ENCODE results near the gene BTBD1. TPM values are rescaled to one million over a fixed set of nuclear protein-coding genes. Genes with fewer than 3 reads are reported as not detected.

BTBD1 gene
- total and polyA plus RNA-seq, 2 donors (not counting 3 experiments of a cell fraction or from before 2014, with no cell fraction given), result 30.8 to 58.0 TPM

DNA sequence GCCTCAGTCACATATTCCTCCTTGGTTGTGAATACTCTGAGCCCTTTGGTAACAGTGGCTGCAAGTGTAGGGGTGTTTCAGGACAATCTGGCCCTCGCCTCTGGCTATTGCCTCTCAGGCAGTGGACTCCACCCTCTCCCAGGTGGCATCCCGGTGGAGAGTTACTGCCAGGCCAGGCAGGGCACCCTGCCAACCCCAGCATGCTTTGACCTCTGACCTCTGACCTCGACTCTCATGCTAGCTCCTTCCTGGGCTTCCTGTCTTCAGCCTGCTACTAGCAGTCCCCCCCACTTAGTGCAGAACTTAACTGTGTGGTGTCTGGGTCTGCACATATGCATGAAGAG lies 45.9 kb upstream of the BTBD1 start:
- no peaks in the 10 kb centered on the region for H3K9me1 ChIP-seq (replicated peaks; ENCODE audit: control insufficient read depth, extremely low read depth, insufficient read depth, low read length)
- H4K20me1 ChIP-seq (replicated peaks; ENCODE audit: control insufficient read depth, extremely low read depth, insufficient read depth, low read length), result no peaks in the 10 kb centered on the region
- intact Hi-C loops (cut with micrococcal nuclease), result loop anchor here (1.0 to 5.0 kb wide), 5 partner anchors 21 to 571 kb away; partner anchors contain the start of genes BTBD1, C15orf40 and RPS17
- no peak for TF ChIP-seq FOS (IDR thresholded peaks at IDR 0.05; ENCODE audit: borderline replicate concordance, insufficient read depth, low read length)
- peak; percentile 2 for TF ChIP-seq POLR2AphosphoS5 (IDR thresholded peaks at IDR 0.05; ENCODE audit: insufficient read depth, low read depth, low read length)
- peak; percentile 60 for TF ChIP-seq POLR2A (IDR thresholded peaks at IDR 0.05; ENCODE audit: low read depth, low read length)
- peak overlapping the region in 1 of 3 experiments; percentile 0 for H3K4me3 ChIP-seq (replicated peaks in 1 of 3; ENCODE audit: insufficient read depth in 1 of 3, low read depth in 1 of 3, low read length in 3 of 3)
- DNase-seq (ENCODE audit: low read depth, low spot score) (no peak), FAIRE-seq (no peak)
- ChIA-PET CTCF (interaction anchor here (0.8 to 2.4 kb wide), 5 partner anchors 46 to 573 kb away, joined by 3 to 11 read pairs (median 3); partner anchors contain the start of genes BTBD1, C15orf40 and RPS17), POLR2A (no interaction called here)
- peak overlapping the region; percentile 60 for H3K27ac ChIP-seq (ENCODE audit: insufficient read depth, low read depth, low read length)
- H3K36me3 ChIP-seq (ENCODE audit: control insufficient read depth in 2 of 2, extremely low read depth in 1 of 2, insufficient read depth in 2 of 2, low read length in 2 of 2), result peaks cover under 1 to 17% of the 10 kb centered on the region in 2 experiments
- no TSS peak for BruUV-seq (replicated peaks)
- peaks cover 59% of the 10 kb centered on the region for H3K4me1 ChIP-seq (ENCODE audit: control insufficient read depth, extremely low read depth, insufficient read depth, low read length)
- no peaks in the 10 kb centered on the region for H3K9me3 ChIP-seq (replicated peaks; ENCODE audit: control insufficient read depth, insufficient read depth, low read length)
- dilution Hi-C loops (cut with MboI; ENCODE audit: extremely low pct_ligation_motif_present, low sequenced_read_pairs), result no loop called here
- H3K4me2 ChIP-seq (ENCODE audit: insufficient read depth, low read length), result peak overlapping the region; percentile 37
- H3K9ac ChIP-seq (replicated peaks; ENCODE audit: extremely low read depth, insufficient read depth, low read length), result peak overlapping the region; percentile 4
- H2AFZ ChIP-seq (ENCODE audit: low read depth, low read length), result no peak overlapping the region
- H3K79me2 ChIP-seq (ENCODE audit: control insufficient read depth, insufficient read depth, low read length), result peaks cover 29% of the 10 kb centered on the region
- H3K27me3 ChIP-seq (ENCODE audit: control insufficient read depth in 2 of 2, insufficient read depth in 2 of 2, low read length in 2 of 2), result no peaks in the 10 kb centered on the region

DNA sequence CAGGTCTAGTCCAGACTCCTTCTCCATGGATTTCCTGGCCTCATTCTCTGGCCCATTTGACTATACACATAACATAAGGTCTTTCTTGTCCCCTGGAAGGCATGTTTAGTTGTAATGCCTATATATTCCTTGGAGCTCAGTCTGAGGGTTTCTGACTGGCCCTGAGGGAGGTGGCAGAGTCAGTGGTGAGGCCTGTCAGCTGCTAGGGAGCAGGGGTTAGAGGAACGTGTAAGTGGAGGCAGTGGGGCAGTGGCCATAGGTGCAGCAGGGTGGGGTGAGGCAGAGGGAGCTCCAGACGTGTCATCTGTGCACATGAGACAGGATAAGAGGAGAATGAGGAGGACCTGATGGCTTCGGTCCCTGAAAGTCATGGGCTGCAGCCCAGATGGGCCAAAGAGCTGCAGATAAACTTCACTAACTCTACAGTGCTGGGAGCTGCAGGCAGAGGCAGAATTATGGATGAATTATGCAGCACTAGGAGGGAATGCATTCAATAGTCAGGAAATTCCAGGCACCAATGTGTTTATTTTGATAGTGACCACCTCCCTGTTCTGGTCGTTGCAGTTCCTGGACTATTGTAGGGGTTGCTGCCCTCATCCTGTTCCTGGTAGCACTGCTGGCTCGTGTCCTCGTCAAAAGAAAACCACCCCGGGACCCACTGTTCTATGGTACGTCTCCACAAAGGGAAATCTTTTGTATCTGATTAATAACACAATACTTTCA lies 45.3 kb upstream of the BTBD1 start:
- peak overlapping the region; percentile 10 for H3K9ac ChIP-seq (replicated peaks; ENCODE audit: extremely low read depth, insufficient read depth, low read length)
- no peaks in the 10 kb centered on the region for H3K9me3 ChIP-seq (replicated peaks; ENCODE audit: control insufficient read depth, insufficient read depth, low read length)
- TF ChIP-seq GATA2 (IDR thresholded peaks at IDR 0.05; ENCODE audit: insufficient read depth, insufficient read length, low read depth, low read length) (peak; percentile 84), POLR2A (IDR thresholded peaks at IDR 0.05; ENCODE audit: low read depth, low read length) (peak; percentile 85), JUN (IDR thresholded peaks at IDR 0.05; ENCODE audit: borderline replicate concordance, insufficient read depth, insufficient read length, low read depth) (peak; percentile 34), FOS (IDR thresholded peaks at IDR 0.05; ENCODE audit: borderline replicate concordance, insufficient read depth, low read length) (peak; percentile 75), EZH2 (IDR thresholded peaks at IDR 0.05; ENCODE audit: borderline replicate concordance, low read depth, low read length, severe bottlenecking) (no peak), MYC (IDR thresholded peaks at IDR 0.05; ENCODE audit: low read depth, low read length) (no peak), POLR2AphosphoS5 (IDR thresholded peaks at IDR 0.05; ENCODE audit: insufficient read depth, low read depth, low read length) (peak; percentile 97)
- TF ChIP-seq, protein P1, sequence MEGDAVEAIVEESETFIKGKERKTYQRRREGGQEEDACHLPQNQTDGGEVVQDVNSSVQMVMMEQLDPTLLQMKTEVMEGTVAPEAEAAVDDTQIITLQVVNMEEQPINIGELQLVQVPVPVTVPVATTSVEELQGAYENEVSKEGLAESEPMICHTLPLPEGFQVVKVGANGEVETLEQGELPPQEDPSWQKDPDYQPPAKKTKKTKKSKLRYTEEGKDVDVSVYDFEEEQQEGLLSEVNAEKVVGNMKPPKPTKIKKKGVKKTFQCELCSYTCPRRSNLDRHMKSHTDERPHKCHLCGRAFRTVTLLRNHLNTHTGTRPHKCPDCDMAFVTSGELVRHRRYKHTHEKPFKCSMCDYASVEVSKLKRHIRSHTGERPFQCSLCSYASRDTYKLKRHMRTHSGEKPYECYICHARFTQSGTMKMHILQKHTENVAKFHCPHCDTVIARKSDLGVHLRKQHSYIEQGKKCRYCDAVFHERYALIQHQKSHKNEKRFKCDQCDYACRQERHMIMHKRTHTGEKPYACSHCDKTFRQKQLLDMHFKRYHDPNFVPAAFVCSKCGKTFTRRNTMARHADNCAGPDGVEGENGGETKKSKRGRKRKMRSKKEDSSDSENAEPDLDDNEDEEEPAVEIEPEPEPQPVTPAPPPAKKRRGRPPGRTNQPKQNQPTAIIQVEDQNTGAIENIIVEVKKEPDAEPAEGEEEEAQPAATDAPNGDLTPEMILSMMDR (IDR thresholded peaks at IDR 0.05; ENCODE audit: extremely low read depth in 1 of 2, insufficient read depth in 1 of 2, low read depth in 1 of 2, low read length in 2 of 2), result peak; percentile 16 to 23
- TF ChIP-seq, protein P2, sequence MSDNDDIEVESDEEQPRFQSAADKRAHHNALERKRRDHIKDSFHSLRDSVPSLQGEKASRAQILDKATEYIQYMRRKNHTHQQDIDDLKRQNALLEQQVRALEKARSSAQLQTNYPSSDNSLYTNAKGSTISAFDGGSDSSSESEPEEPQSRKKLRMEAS (IDR thresholded peaks at IDR 0.05; ENCODE audit: insufficient read depth, insufficient read length), result no peak
- intact Hi-C loops (cut with micrococcal nuclease) (loop anchor here (1.0 to 5.0 kb wide), 5 partner anchors 20 to 570 kb away; partner anchors contain the start of genes BTBD1, C15orf40 and RPS17), dilution Hi-C loops (cut with MboI; ENCODE audit: extremely low pct_ligation_motif_present, low sequenced_read_pairs) (no loop called here)
- peaks cover 0 to 12% of the 10 kb centered on the region in 2 experiments for H3K36me3 ChIP-seq (ENCODE audit: control insufficient read depth in 2 of 2, extremely low read depth in 1 of 2, insufficient read depth in 2 of 2, low read length in 2 of 2)
- H4K20me1 ChIP-seq (replicated peaks; ENCODE audit: control insufficient read depth, extremely low read depth, insufficient read depth, low read length), result no peaks in the 10 kb centered on the region
- peak overlapping the region; percentile 37 for H3K4me2 ChIP-seq (ENCODE audit: insufficient read depth, low read length)
- ChIA-PET CTCF (interaction anchor here (0.8 to 2.4 kb wide), 6 partner anchors 17 to 573 kb away, joined by 3 to 11 read pairs (median 3); partner anchors contain the start of genes BTBD1, C15orf40 and RPS17), POLR2A (no interaction called here)
- peaks cover 29% of the 10 kb centered on the region for H3K79me2 ChIP-seq (ENCODE audit: control insufficient read depth, insufficient read depth, low read length)
- FAIRE-seq (peak; percentile 100), DNase-seq (ENCODE audit: low read depth, low spot score) (peak; percentile 96)
- BruUV-seq (replicated peaks), result no TSS peak
- H3K27ac ChIP-seq (ENCODE audit: insufficient read depth, low read depth, low read length), result peak overlapping the region; percentile 60
- no peak overlapping the region for H3K4me3 ChIP-seq (replicated peaks in 1 of 3; ENCODE audit: insufficient read depth in 1 of 3, low read depth in 1 of 3, low read length in 3 of 3)
- peaks cover 61% of the 10 kb centered on the region for H3K4me1 ChIP-seq (ENCODE audit: control insufficient read depth, extremely low read depth, insufficient read depth, low read length)
- no peaks in the 10 kb centered on the region for H3K27me3 ChIP-seq (ENCODE audit: control insufficient read depth in 2 of 2, insufficient read depth in 2 of 2, low read length in 2 of 2)
- no peaks in the 10 kb centered on the region for H3K9me1 ChIP-seq (replicated peaks; ENCODE audit: control insufficient read depth, extremely low read depth, insufficient read depth, low read length)
- no peak overlapping the region for H2AFZ ChIP-seq (ENCODE audit: low read depth, low read length)
